ENCODE data around the gene MOSPD3. TPM values are rescaled to one million over a fixed set of nuclear protein-coding genes. Genes with fewer than 3 reads are reported as not detected.

The MOSPD3 gene
- total and polyA plus RNA-seq, 2 of the 13 experiments (the other 11 are each of a cell fraction or from before 2014, with no cell fraction given) = 7.6 to 8.8 TPM

DNA sequence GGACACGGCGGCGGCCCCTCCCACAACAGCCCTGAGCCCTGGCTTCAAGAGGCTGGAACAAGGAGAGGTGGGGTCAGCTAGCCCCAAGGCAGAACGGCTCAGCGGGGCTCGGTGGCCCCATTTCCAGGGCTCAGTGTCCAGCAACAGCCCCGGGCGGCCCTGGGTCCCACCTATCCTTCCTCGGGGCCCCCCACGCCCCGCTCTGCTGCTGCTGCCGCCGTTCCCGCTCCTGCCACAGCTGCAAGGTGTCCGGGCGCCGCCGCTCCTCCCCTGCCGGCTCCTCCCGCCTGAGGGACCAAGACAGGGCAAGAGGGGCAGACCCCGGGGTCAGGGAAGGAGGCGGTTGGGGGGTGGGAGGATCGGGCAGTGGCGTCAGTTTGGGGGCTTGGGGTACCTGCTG, 35.2 kb upstream of the MOSPD3 start:
- WGBS (ENCODE audit: low lambda C conversion rate) = over 99% methylated on average over 17 of the region's 24 CpGs
- peaks cover 12% of the 10 kb centered on the region for H3K4me1 ChIP-seq (ENCODE audit: insufficient read depth, low read length)
- H3K4me2 ChIP-seq (ENCODE audit: low read depth, low read length) = no peak overlapping the region
- intact Hi-C loops (cut with micrococcal nuclease; ENCODE audit: unreplicated experiment) = no loop called here
- FAIRE-seq (no peak), DNase-seq (ENCODE audit: low spot score) (no peak), ATAC-seq (no peak)
- in situ Hi-C loops (cut with HindIII; ENCODE audit: extremely low pct_ligation_motif_present, low pct_unique_long_range_greater_than_20kb) = no loop called here
- no peaks in the 10 kb centered on the region for H3K27me3 ChIP-seq (ENCODE audit: control insufficient read depth in 1 of 2, insufficient read depth in 2 of 2, low read length in 2 of 2)
- H2AFZ ChIP-seq (ENCODE audit: low read length) = no peak overlapping the region
- no peaks in the 10 kb centered on the region for H3K9me3 ChIP-seq (ENCODE audit: low read length)
- H3K4me3 ChIP-seq (replicated peaks in 1 of 3; ENCODE audit: insufficient read depth in 1 of 3, low read depth in 2 of 3, low read length in 3 of 3) = no peak overlapping the region
- peaks cover 13 to 32% of the 10 kb centered on the region in 2 experiments; a peak in 4 of 5 replicates for H3K36me3 ChIP-seq (replicated peaks in 1 of 2; ENCODE audit: control insufficient read depth in 1 of 2, insufficient read depth in 2 of 2, low read length in 2 of 2)
- CTCF ChIA-PET (ENCODE audit: low intra/inter-chr PET ratio, low total read pairs) = no interaction called here
- no peaks in the 10 kb centered on the region for H4K20me1 ChIP-seq (ENCODE audit: insufficient read depth, low read length)
- POLR2A ChIA-PET = interaction anchor here (2.1 kb wide), 1 partner anchor 9 kb away, joined by 6 read pairs; the partner anchor contains the start of genes FBXO24 and LRCH4
- H3K27ac ChIP-seq (ENCODE audit: extremely low read length, insufficient read depth, low read length) = no peak overlapping the region
- BruUV-seq (replicated peaks) = no TSS peak
- H3K79me2 ChIP-seq (ENCODE audit: insufficient read depth, low read length) = no peaks in the 10 kb centered on the region
- H3K9ac ChIP-seq (ENCODE audit: insufficient read depth, low read depth, low read length) = no peak overlapping the region
- no peak for TF ChIP-seq IKZF1 (IDR thresholded peaks at IDR 0.05)
- TF ChIP-seq ZNF780A (CRISPR knock-in tag; IDR thresholded peaks at IDR 0.05) = no peak
- no peak for TF ChIP-seq SOX5 (CRISPR knock-in tag; IDR thresholded peaks at IDR 0.05; ENCODE audit: borderline replicate concordance)
- TF ChIP-seq AGO1 (IDR thresholded peaks at IDR 0.05; ENCODE audit: low read depth, low read length, poor library complexity, severe bottlenecking) = peak; percentile 98
- TF ChIP-seq GTF3A (CRISPR knock-in tag; conservative IDR thresholded peaks at IDR 0.05) = no peak
- no peak for TF ChIP-seq MED8 (CRISPR knock-in tag; IDR thresholded peaks at IDR 0.05; ENCODE audit: insufficient replicate concordance)
- TF ChIP-seq, protein P1, sequence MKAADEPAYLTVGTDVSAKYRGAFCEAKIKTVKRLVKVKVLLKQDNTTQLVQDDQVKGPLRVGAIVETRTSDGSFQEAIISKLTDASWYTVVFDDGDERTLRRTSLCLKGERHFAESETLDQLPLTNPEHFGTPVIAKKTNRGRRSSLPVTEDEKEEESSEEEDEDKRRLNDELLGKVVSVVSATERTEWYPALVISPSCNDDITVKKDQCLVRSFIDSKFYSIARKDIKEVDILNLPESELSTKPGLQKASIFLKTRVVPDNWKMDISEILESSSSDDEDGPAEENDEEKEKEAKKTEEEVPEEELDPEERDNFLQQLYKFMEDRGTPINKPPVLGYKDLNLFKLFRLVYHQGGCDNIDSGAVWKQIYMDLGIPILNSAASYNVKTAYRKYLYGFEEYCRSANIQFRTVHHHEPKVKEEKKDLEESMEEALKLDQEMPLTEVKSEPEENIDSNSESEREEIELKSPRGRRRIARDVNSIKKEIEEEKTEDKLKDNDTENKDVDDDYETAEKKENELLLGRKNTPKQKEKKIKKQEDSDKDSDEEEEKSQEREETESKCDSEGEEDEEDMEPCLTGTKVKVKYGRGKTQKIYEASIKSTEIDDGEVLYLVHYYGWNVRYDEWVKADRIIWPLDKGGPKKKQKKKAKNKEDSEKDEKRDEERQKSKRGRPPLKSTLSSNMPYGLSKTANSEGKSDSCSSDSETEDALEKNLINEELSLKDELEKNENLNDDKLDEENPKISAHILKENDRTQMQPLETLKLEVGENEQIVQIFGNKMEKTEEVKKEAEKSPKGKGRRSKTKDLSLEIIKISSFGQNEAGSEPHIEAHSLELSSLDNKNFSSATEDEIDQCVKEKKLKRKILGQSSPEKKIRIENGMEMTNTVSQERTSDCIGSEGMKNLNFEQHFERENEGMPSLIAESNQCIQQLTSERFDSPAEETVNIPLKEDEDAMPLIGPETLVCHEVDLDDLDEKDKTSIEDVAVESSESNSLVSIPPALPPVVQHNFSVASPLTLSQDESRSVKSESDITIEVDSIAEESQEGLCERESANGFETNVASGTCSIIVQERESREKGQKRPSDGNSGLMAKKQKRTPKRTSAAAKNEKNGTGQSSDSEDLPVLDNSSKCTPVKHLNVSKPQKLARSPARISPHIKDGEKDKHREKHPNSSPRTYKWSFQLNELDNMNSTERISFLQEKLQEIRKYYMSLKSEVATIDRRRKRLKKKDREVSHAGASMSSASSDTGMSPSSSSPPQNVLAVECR (CRISPR knock-in tag; IDR thresholded peaks at IDR 0.05; ENCODE audit: borderline replicate concordance) = no peak
- TF ChIP-seq FOXM1 (CRISPR knock-in tag; IDR thresholded peaks at IDR 0.05) = no peak
- TF ChIP-seq, protein P2, sequence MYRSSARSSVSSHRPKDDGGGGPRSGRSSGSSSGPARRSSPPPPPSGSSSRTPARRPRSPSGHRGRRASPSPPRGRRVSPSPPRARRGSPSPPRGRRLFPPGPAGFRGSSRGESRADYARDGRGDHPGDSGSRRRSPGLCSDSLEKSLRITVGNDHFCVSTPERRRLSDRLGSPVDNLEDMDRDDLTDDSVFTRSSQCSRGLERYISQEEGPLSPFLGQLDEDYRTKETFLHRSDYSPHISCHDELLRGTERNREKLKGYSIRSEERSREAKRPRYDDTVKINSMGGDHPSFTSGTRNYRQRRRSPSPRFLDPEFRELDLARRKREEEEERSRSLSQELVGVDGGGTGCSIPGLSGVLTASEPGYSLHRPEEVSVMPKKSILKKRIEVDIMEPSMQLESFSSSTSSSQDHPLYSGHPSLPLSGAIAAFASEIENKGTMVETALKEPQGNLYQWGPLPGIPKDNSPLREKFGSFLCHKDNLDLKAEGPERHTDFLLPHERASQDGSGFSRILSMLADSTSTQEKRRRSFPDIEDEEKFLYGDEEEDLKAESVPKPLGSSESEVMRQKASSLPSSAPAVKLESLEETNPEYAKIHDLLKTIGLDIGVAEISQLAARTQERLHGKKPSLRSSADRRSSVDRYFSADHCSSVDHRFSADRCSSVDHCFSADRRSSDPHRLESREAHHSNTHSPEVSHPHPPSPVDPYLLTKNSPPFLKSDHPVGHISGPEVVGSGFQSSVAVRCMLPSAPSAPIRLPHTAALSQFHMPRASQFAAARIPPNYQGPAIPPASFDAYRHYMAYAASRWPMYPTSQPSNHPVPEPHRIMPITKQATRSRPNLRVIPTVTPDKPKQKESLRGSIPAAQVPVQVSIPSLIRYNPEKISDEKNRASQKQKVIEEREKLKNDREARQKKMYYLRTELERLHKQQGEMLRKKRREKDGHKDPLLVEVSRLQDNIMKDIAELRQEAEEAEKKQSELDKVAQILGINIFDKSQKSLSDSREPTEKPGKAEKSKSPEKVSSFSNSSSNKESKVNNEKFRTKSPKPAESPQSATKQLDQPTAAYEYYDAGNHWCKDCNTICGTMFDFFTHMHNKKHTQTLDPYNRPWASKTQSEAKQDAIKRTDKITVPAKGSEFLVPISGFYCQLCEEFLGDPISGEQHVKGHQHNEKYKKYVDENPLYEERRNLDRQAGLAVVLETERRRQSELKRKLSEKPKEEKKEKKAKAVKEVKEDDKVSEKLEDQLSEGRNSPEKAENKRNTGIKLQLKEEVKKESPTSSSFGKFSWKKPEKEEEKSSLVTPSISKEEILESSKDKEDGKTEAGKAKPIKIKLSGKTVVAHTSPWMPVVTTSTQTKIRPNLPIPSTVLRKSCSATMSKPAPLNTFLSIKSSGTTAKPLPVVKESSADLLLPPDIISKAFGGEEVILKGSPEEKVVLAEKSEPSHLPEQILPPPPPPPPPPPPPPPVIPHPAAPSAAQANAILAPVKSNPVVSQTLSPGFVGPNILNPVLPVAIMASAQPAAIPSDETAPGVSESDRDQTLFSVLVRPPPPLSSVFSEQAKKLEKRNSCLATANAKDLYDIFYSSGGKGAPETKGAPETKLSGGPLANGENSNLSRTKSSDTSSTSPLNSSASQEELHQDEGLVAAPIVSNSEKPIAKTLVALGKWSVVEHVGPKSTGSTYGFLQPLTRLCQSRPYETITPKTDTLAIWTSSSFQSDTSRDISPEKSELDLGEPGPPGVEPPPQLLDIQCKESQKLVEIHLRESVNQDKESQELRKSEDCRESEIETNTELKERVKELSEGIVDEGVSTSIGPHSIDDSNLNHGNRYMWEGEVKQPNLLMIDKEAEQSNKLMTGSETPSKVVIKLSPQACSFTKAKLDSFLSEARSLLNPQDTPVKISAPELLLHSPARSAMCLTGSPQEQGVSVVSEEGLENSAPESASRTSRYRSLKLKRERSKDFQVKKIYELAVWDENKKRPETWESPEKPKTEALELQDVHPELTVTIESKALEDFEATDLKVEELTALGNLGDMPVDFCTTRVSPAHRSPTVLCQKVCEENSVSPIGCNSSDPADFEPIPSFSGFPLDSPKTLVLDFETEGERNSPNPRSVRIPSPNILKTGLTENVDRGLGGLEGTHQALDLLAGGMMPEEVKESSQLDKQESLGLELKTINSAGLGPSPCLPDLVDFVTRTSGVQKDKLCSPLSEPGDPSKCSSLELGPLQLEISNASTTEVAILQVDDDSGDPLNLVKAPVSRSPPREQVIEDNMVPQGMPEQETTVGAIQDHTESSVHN (CRISPR knock-in tag; IDR thresholded peaks at IDR 0.05) = no peak
- 0 out of 2 replicates have a peak, but pooled peaks have one; percentile 23 for TF ChIP-seq RBFOX2 (IDR thresholded peaks at IDR 0.05; ENCODE audit: low read depth, low read length)
- no peak for TF ChIP-seq ZNF563 (CRISPR knock-in tag; IDR thresholded peaks at IDR 0.05)
- TF ChIP-seq, protein P3, sequence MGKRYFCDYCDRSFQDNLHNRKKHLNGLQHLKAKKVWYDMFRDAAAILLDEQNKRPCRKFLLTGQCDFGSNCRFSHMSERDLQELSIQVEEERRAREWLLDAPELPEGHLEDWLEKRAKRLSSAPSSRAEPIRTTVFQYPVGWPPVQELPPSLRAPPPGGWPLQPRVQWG (CRISPR knock-in tag; IDR thresholded peaks at IDR 0.05; ENCODE audit: borderline replicate concordance, low read depth) = no peak
- no peak for TF ChIP-seq NCOA1 (CRISPR knock-in tag; IDR thresholded peaks at IDR 0.05)
